ENCODE results near the gene RFFL. TPM values are rescaled to one million over a fixed set of nuclear protein-coding genes. Genes with fewer than 3 reads are reported as not detected.

RFFL gene
- total and polyA plus RNA-seq, 4 donors: 5.8 to 38.1 (median 21.9) TPM

- H3K4me1 ChIP-seq (ENCODE audit: control insufficient read depth in 5 of 5, insufficient read depth in 5 of 5, low read length in 5 of 5): peaks cover 0 to 5% (median 0%) of the 10 kb centered on the region in 5 donors
- 97% methylated on average over 2 of the region's 2 CpGs for WGBS, 2 donors
- no peak for TF ChIP-seq CTCF (IDR thresholded peaks at IDR 0.05; ENCODE audit: control extremely low read depth, extremely low read depth)
- peaks cover 0 to 5% (median 1%) of the 10 kb centered on the region in 4 donors for H3K36me3 ChIP-seq (ENCODE audit: control insufficient read depth in 4 of 4, insufficient read depth in 4 of 4, low read length in 4 of 4)
- H3K9me3 ChIP-seq (ENCODE audit: control insufficient read depth in 4 of 4, insufficient read depth in 3 of 4, low read length in 3 of 4): no peaks in the 10 kb centered on the region
- H3K27me3 ChIP-seq (ENCODE audit: control insufficient read depth in 3 of 3, insufficient read depth in 3 of 3, low read length in 2 of 3): no peaks in the 10 kb centered on the region
- no peak overlapping the region for H3K9ac ChIP-seq (ENCODE audit: insufficient read depth in 1 of 2, low read length in 2 of 2)
- H3K4me3 ChIP-seq: no peak overlapping the region
- ATAC-seq (ENCODE audit: insufficient read depth, low FRiP score) (no peak), DNase-seq (no peak)
- H3K27ac ChIP-seq (ENCODE audit: low read depth in 1 of 2, low read length in 1 of 2): no peak overlapping the region
Observed at GRCh38 chr17:35068249-35068648, 4.7 kb upstream of the RFFL start.

- TF ChIP-seq CTCF (IDR thresholded peaks at IDR 0.05; ENCODE audit: control extremely low read depth, extremely low read depth): no peak
- Histone ChIP-seq H3K9me3 (ENCODE audit: control insufficient read depth in 4 of 4, insufficient read depth in 3 of 4, low read length in 3 of 4) (no peaks in the 10 kb centered on the region), H3K9ac (ENCODE audit: insufficient read depth in 1 of 2, low read length in 2 of 2) (no peak overlapping the region), H3K27ac (ENCODE audit: low read depth in 1 of 2, low read length in 1 of 2) (no peak overlapping the region), H3K4me3 (no peak overlapping the region), H3K36me3 (ENCODE audit: control insufficient read depth in 4 of 4, insufficient read depth in 4 of 4, low read length in 4 of 4) (no peaks in the 10 kb centered on the region), H3K4me1 (ENCODE audit: control insufficient read depth in 5 of 5, insufficient read depth in 5 of 5, low read length in 5 of 5) (peaks cover 0 to 5% (median 0%) of the 10 kb centered on the region in 5 donors), H3K27me3 (ENCODE audit: control insufficient read depth in 3 of 3, insufficient read depth in 3 of 3, low read length in 2 of 3) (no peaks in the 10 kb centered on the region)
- WGBS, 2 donors: 89 to 91% methylated on average over 4 of the region's 4 CpGs
- DNase-seq (no peak), ATAC-seq (ENCODE audit: insufficient read depth, low FRiP score) (no peak)
Observed at GRCh38 chr17:35065880-35066279, 2.4 kb upstream of the RFFL start.

- H3K9me3 ChIP-seq (ENCODE audit: control insufficient read depth in 4 of 4, insufficient read depth in 3 of 4, low read length in 3 of 4): no peaks in the 10 kb centered on the region
- H3K4me3 ChIP-seq: no peak overlapping the region
- no peaks in the 10 kb centered on the region for H3K27me3 ChIP-seq (ENCODE audit: control insufficient read depth in 3 of 3, insufficient read depth in 3 of 3, low read length in 2 of 3)
- H3K9ac ChIP-seq (ENCODE audit: insufficient read depth in 1 of 2, low read length in 2 of 2): no peak overlapping the region
- WGBS, 2 donors: 85 to 88% methylated on average over 3 of the region's 3 CpGs
- no peak overlapping the region for H3K27ac ChIP-seq (ENCODE audit: low read depth in 1 of 2, low read length in 1 of 2)
- peaks cover 0 to 5% (median 0%) of the 10 kb centered on the region in 5 donors for H3K4me1 ChIP-seq (ENCODE audit: control insufficient read depth in 5 of 5, insufficient read depth in 5 of 5, low read length in 5 of 5)
- no peak for TF ChIP-seq CTCF (IDR thresholded peaks at IDR 0.05; ENCODE audit: control extremely low read depth, extremely low read depth)
- H3K36me3 ChIP-seq (ENCODE audit: control insufficient read depth in 4 of 4, insufficient read depth in 4 of 4, low read length in 4 of 4): no peaks in the 10 kb centered on the region
- no peak for ATAC-seq (ENCODE audit: insufficient read depth, low FRiP score)
- no peak for DNase-seq
Observed at GRCh38 chr17:35064516-35065215, 1.2 kb upstream of the RFFL start.

GRCh38 chr17:35062308-35062707, 1.2 kb downstream of the RFFL start:
- H3K9ac ChIP-seq (ENCODE audit: insufficient read depth in 1 of 2, low read length in 2 of 2): no peak overlapping the region
- WGBS, 2 donors: 97% methylated on average over 3 of the region's 3 CpGs
- no peak overlapping the region for H3K27ac ChIP-seq (ENCODE audit: low read depth in 1 of 2, low read length in 1 of 2)
- no peaks in the 10 kb centered on the region for H3K36me3 ChIP-seq (ENCODE audit: control insufficient read depth in 4 of 4, insufficient read depth in 4 of 4, low read length in 4 of 4)
- ATAC-seq (ENCODE audit: insufficient read depth, low FRiP score): no peak
- H3K4me3 ChIP-seq: no peak overlapping the region
- no peak for TF ChIP-seq CTCF (IDR thresholded peaks at IDR 0.05; ENCODE audit: control extremely low read depth, extremely low read depth)
- peaks cover 0 to 5% (median 0%) of the 10 kb centered on the region in 5 donors for H3K4me1 ChIP-seq (ENCODE audit: control insufficient read depth in 5 of 5, insufficient read depth in 5 of 5, low read length in 5 of 5)
- no peaks in the 10 kb centered on the region for H3K9me3 ChIP-seq (ENCODE audit: control insufficient read depth in 4 of 4, insufficient read depth in 3 of 4, low read length in 3 of 4)
- no peaks in the 10 kb centered on the region for H3K27me3 ChIP-seq (ENCODE audit: control insufficient read depth in 3 of 3, insufficient read depth in 3 of 3, low read length in 2 of 3)
- no peak for DNase-seq
